ENCODE data around the gene KIFAP3.

GRCh38 chr1:170049176-170049800, 25.2 kb downstream of the KIFAP3 start:
- no peak for TF ChIP-seq CTCF (IDR thresholded peaks at IDR 0.05)
- no peak for TF ChIP-seq ZNF121 (CRISPR knock-in tag; IDR thresholded peaks at IDR 0.05)

Data from WTC11 (cell line).